Thymus (tissue), 11 donors: ENCODE data around the gene CARD11. TPM values are rescaled to one million over a fixed set of nuclear protein-coding genes. Genes with fewer than 3 reads are reported as not detected.

Experiments
- DNase-seq, 9 donors: peaks; one replicate each; pipeline ENCODE4 v3.0.0-alpha.2; 2013; ENCODE audit warnings: low spot score in 9 of 9, low read depth in 6 of 9, missing footprints in 1 of 9
- H3K27ac ChIP-seq, 2 donors: one replicate each; pipeline ENCODE4 v1.5.1; 2013; ENCODE audit warnings: control low read depth in 1 of 2, low read depth in 1 of 2, low read length in 1 of 2, mild to moderate bottlenecking in 1 of 2, moderate library complexity in 1 of 2
- H3K27me3 ChIP-seq, 2 donors: one replicate each; pipeline ENCODE4 v1.5.1; 2013; ENCODE audit warnings: low read length in 1 of 2; ENCODE audit not compliant: control insufficient read depth in 2 of 2, insufficient read depth in 1 of 2
- H3K36me3 ChIP-seq, 2 donors: one replicate each; pipeline ENCODE4 v1.5.1; 2013; ENCODE audit warnings: low read length in 1 of 2, mild to moderate bottlenecking in 1 of 2, moderate library complexity in 1 of 2; ENCODE audit not compliant: control insufficient read depth in 2 of 2, insufficient read depth in 2 of 2
- H3K4me1 ChIP-seq, 2 donors: one replicate each; pipeline ENCODE4 v1.5.1; 2013; ENCODE audit warnings: low read length in 2 of 2; ENCODE audit not compliant: control insufficient read depth in 2 of 2, insufficient read depth in 2 of 2
- H3K4me3 ChIP-seq, 2 donors: one replicate each; pipeline ENCODE4 v1.5.1; 2013; ENCODE audit warnings: low read length in 2 of 2, control low read depth in 1 of 2, mild to moderate bottlenecking in 1 of 2
- H3K9me3 ChIP-seq, 2 donors: one replicate each; pipeline ENCODE4 v1.5.1; 2013; ENCODE audit warnings: low read length in 1 of 2, mild to moderate bottlenecking in 1 of 2; ENCODE audit not compliant: control insufficient read depth in 2 of 2, insufficient read depth in 1 of 2
- WGBS: extraction: QIAGEN DNeasy Blood & Tissue Kit; methylation state at CpG from one replicate; pipeline ENCODE4 v1.1.7; 2013; 5-methylcytosine and 5-hydroxymethylcytosine counted together
- polyA plus RNA-seq: library from polyadenylated mRNA; stranded (reverse); fragments of 200-250 nt; gene quantifications from one replicate; pipeline ENCODE4 v1.2.3, GENCODE V29; 2013
- total RNA-seq: library from RNA; stranded (reverse); fragments of 120-200 nt; gene quantifications from one replicate; pipeline ENCODE4 v1.2.4, GENCODE V29; 2013
- donor health status: healthy.

Gene CARD11
- total and polyA plus RNA-seq, 2 donors: 7.2 to 19.4 TPM

GRCh38 chr7:2926896-2927405, 116.7 kb downstream of the CARD11 start:
- Histone ChIP-seq H3K9me3 (peaks cover 0 to 3% of the 10 kb centered on the region in 2 donors), H3K27me3 (no peaks in the 10 kb centered on the region), H3K4me1 (peaks cover 0 to 10% of the 10 kb centered on the region in 2 donors), H3K4me3 (no peak overlapping the region), H3K36me3 (peaks cover 25 to 54% of the 10 kb centered on the region in 2 donors), H3K27ac (no peak overlapping the region)
- WGBS: 57% methylated on average over 8 of the region's 8 CpGs
- DNase-seq: peak in 5 of 9 donors; percentile 15 to 65 (median 26)

GRCh38 chr7:2926120-2926895, 117.4 kb downstream of the CARD11 start:
- peaks cover 0 to 3% of the 10 kb centered on the region in 2 donors for H3K9me3 ChIP-seq
- no peaks in the 10 kb centered on the region for H3K27me3 ChIP-seq
- WGBS: 98% methylated on average over 18 of the region's 18 CpGs
- H3K36me3 ChIP-seq: peaks cover 25 to 58% of the 10 kb centered on the region in 2 donors
- DNase-seq: peak in 2 of 9 donors; percentile 6 to 9
- H3K27ac ChIP-seq: no peak overlapping the region
- no peak overlapping the region for H3K4me3 ChIP-seq
- H3K4me1 ChIP-seq: peaks cover 0 to 10% of the 10 kb centered on the region in 2 donors

- 94% methylated on average over 22 of the region's 22 CpGs for WGBS
- Histone ChIP-seq H3K9me3 (peaks cover 0 to 3% of the 10 kb centered on the region in 2 donors), H3K4me1 (peaks cover 0 to 10% of the 10 kb centered on the region in 2 donors), H3K4me3 (no peak overlapping the region), H3K36me3 (peaks cover 22 to 55% of the 10 kb centered on the region in 2 donors), H3K27me3 (no peaks in the 10 kb centered on the region), H3K27ac (no peak overlapping the region)
- DNase-seq: peak in 1 of 9 donors; percentile 8
These were observed 118.5 kb downstream of the CARD11 start for GRCh38 chr7:2924866-2925840.

GRCh38 chr7:2923886-2924574, 119.6 kb downstream of the CARD11 start:
- WGBS: 89% methylated on average over 17 of the region's 17 CpGs
- no peak for DNase-seq
- Histone ChIP-seq H3K36me3 (peaks cover 31 to 59% of the 10 kb centered on the region in 2 donors), H3K4me1 (peaks cover 0 to 10% of the 10 kb centered on the region in 2 donors), H3K27me3 (no peaks in the 10 kb centered on the region), H3K4me3 (no peak overlapping the region), H3K27ac (no peak overlapping the region), H3K9me3 (peaks cover 0 to 3% of the 10 kb centered on the region in 2 donors)

- no peak for DNase-seq
- Histone ChIP-seq H3K9me3 (peaks cover 0 to 3% of the 10 kb centered on the region in 2 donors), H3K27me3 (no peaks in the 10 kb centered on the region), H3K36me3 (peaks cover 35 to 60% of the 10 kb centered on the region in 2 donors), H3K4me1 (peaks cover 0 to 10% of the 10 kb centered on the region in 2 donors), H3K4me3 (no peak overlapping the region), H3K27ac (no peak overlapping the region)
- 98% methylated on average over 17 of the region's 17 CpGs for WGBS
These were observed 120.3 kb downstream of the CARD11 start for GRCh38 chr7:2923291-2923781.

- DNase-seq: no peak
- WGBS: 96% methylated on average over 15 of the region's 15 CpGs
- H3K4me1 ChIP-seq: peaks cover 0 to 10% of the 10 kb centered on the region in 2 donors
- no peaks in the 10 kb centered on the region for H3K27me3 ChIP-seq
- peaks cover 35 to 58% of the 10 kb centered on the region in 2 donors for H3K36me3 ChIP-seq
- H3K9me3 ChIP-seq: peaks cover 0 to 3% of the 10 kb centered on the region in 2 donors
- no peak overlapping the region for H3K4me3 ChIP-seq
- no peak overlapping the region for H3K27ac ChIP-seq
These were observed 120.8 kb downstream of the CARD11 start for GRCh38 chr7:2922866-2923265.

GRCh38 chr7:2922348-2922691, 121.3 kb downstream of the CARD11 start:
- WGBS: 96% methylated on average over 19 of the region's 19 CpGs
- H3K27me3 ChIP-seq: no peaks in the 10 kb centered on the region
- no peak for DNase-seq
- H3K9me3 ChIP-seq: no peaks in the 10 kb centered on the region
- no peak overlapping the region for H3K4me3 ChIP-seq
- peaks cover 0 to 8% of the 10 kb centered on the region in 2 donors for H3K4me1 ChIP-seq
- H3K27ac ChIP-seq: no peak overlapping the region
- peaks cover 35 to 58% of the 10 kb centered on the region in 2 donors for H3K36me3 ChIP-seq

GRCh38 chr7:2921653-2922347, 121.9 kb downstream of the CARD11 start:
- Histone ChIP-seq H3K36me3 (peaks cover 34 to 59% of the 10 kb centered on the region in 2 donors), H3K4me3 (no peak overlapping the region), H3K4me1 (peaks cover 0 to 5% of the 10 kb centered on the region in 2 donors), H3K9me3 (no peaks in the 10 kb centered on the region), H3K27ac (no peak overlapping the region), H3K27me3 (no peaks in the 10 kb centered on the region)
- DNase-seq: no peak
- 89% methylated on average over 13 of the region's 13 CpGs for WGBS
